T-helper 2 cell treated with Interferon-gamma antibody and Interleukin-4, amounts not matched to agents 5 μg/mL and 100 μg/mL, for 36 hours (primary cell): Measurements from ENCODE around the gene CHCHD3.

Source experiments
- DNase-seq: peaks from one replicate; pipeline ENCODE4 v3.0.0; 2021; ENCODE audit warnings: low spot score
- H3K27ac Mint-ChIP-seq: one replicate; pipeline ENCODE4 v1.8.0; 2021; ENCODE audit warnings: mild to moderate bottlenecking, mixed read lengths
- H3K27me3 Mint-ChIP-seq: one replicate; pipeline ENCODE4 v1.8.0; 2021; ENCODE audit warnings: low read depth, mixed read lengths
- H3K36me3 Mint-ChIP-seq: one replicate; pipeline ENCODE4 v1.8.0; 2021; ENCODE audit warnings: low read depth, mixed read lengths
- H3K4me1 Mint-ChIP-seq: one replicate; pipeline ENCODE4 v1.8.0; 2021; ENCODE audit warnings: low read depth, mixed read lengths
- H3K4me3 Mint-ChIP-seq: one replicate; pipeline ENCODE4 v1.8.0; 2022; ENCODE audit warnings: mild to moderate bottlenecking, moderate library complexity, mixed read lengths
- H3K9me3 Mint-ChIP-seq: one replicate; pipeline ENCODE4 v1.8.0; 2021; ENCODE audit warnings: mixed read lengths

The CHCHD3 gene

DNA sequence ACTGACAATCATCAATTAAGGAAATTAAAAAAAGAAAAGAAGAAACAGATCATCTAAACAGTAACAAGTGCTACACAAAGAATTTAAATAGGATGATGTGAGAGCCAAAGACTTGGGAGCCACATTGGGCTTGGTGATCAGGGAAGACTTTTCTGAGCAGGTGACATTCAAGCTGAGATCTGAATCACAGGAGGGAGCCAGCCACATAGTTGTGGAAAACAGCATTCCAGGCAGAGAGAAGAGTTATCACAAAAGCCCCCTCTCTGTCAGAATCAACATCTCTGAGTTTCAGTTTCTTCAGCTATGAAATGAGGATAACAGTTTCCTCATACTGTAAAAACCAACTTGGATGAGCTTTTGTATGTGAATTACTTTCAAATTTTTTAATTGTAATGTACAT is 336.4 kb downstream of the CHCHD3 start:
- Mint-ChIP-seq H3K36me3 (no peaks in the 10 kb centered on the region), H3K4me3 (no peak overlapping the region), H3K4me1 (no peaks in the 10 kb centered on the region), H3K27ac (no peak overlapping the region), H3K9me3 (peaks cover 19% of the 10 kb centered on the region), H3K27me3 (peaks cover 16% of the 10 kb centered on the region)
- DNase-seq, result no peak

DNA sequence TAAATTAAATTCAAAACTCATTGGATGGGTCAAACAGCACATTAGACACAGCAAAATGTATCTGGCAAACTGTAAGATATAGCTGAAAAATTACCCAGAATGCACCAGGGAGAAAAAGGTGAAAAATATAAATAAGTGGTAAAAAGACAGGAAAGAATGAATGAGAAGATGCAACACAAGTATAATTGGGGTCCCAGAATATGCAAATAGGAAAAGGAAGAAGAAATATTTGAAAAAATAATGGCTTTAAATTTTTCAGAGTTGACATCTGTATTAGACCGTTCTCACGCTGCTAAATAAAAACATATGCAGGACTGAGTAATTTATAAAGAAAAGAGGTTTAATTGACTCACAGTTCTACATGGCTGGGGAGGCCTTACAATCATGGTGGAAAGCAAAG is 337.9 kb downstream of the CHCHD3 start:
- Mint-ChIP-seq H3K4me3 (no peak overlapping the region), H3K9me3 (peaks cover 19% of the 10 kb centered on the region), H3K27ac (no peak overlapping the region), H3K27me3 (peaks cover 17% of the 10 kb centered on the region), H3K36me3 (no peaks in the 10 kb centered on the region), H3K4me1 (no peaks in the 10 kb centered on the region)
- DNase-seq, result no peak

DNA sequence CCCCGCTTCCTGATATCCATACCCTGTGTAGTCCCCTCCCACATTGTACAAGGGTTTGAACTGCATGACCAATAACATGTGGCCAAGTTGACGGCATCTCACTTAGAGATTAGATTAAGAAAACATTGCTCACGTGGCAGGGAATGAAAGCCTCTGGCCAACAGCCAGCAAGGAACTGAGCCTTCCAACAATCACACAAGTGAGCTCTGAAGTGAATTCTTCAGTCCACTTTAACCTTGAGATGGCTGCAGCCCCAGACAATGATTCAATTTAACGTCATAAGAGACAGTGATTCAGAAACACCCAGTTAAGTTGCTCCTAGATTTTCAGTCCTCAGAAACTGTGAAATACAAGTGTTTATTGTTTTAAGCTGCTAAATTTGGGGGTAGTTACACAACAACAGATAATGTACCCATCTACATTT is 339.7 kb downstream of the CHCHD3 start:
- H3K27me3 Mint-ChIP-seq, result peaks cover 15% of the 10 kb centered on the region
- H3K4me3 Mint-ChIP-seq, result no peak overlapping the region
- H3K27ac Mint-ChIP-seq, result no peak overlapping the region
- DNase-seq, result no peak
- H3K4me1 Mint-ChIP-seq, result no peaks in the 10 kb centered on the region
- H3K36me3 Mint-ChIP-seq, result no peaks in the 10 kb centered on the region
- peaks cover 19% of the 10 kb centered on the region for H3K9me3 Mint-ChIP-seq

DNA sequence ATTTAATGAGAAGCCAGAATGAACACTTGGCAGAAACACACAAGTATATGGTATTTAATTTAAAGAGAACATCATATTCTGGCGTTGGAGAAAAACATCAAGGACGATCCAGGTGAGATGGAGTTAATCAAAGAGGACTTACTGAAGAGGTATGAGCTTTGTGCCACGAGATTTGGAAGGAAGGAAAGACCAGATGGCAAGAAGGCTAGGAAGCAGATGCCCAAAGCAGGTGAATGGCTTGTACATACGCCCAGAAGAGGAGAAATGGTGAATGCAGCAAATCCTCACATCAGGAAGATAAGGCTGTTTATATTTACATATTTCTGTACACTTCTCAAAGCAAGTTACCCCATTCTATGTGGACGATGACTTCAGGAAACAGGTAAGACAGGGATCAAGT is 341.7 kb downstream of the CHCHD3 start:
- Mint-ChIP-seq H3K4me1 (no peaks in the 10 kb centered on the region), H3K27ac (no peak overlapping the region), H3K4me3 (no peak overlapping the region), H3K36me3 (no peaks in the 10 kb centered on the region), H3K9me3 (peaks cover 19% of the 10 kb centered on the region), H3K27me3 (peaks cover 22% of the 10 kb centered on the region)
- no peak for DNase-seq

DNA sequence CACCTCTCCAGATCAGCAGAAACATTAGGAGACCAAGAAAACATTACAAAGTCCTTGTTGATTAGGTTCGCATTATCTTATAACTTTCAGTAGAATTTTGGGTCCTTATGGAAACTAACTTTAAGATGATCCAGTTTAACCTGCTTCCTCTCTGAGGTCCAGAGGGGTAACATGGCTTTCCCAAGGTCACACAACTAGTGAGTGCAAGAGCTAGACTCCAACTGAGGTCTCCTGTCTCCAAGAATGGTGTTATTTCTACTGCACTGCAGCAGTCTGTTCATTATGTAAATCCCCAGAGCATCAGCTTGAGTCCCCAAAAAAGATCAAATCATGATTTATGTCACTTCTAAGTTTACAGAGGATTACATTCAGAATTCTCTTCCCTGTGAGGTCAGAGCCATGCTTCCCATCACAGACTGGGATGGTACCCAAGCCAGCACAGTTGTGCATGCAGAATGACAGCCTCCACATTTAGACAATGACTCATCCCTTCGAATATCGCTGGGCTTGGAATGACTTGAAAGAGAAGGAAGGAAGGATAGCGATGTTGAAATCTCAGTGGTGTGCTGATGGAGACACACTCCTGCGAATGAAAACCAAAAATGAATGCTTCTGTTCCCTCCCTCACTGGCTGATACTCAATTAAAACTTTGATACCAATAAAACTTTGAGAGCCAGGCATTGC is 342.5 kb downstream of the CHCHD3 start:
- no peaks in the 10 kb centered on the region for H3K36me3 Mint-ChIP-seq
- peaks cover 22% of the 10 kb centered on the region for H3K27me3 Mint-ChIP-seq
- no peak overlapping the region for H3K4me3 Mint-ChIP-seq
- DNase-seq, result no peak
- H3K27ac Mint-ChIP-seq, result no peak overlapping the region
- no peaks in the 10 kb centered on the region for H3K4me1 Mint-ChIP-seq
- peaks cover 18% of the 10 kb centered on the region for H3K9me3 Mint-ChIP-seq

DNA sequence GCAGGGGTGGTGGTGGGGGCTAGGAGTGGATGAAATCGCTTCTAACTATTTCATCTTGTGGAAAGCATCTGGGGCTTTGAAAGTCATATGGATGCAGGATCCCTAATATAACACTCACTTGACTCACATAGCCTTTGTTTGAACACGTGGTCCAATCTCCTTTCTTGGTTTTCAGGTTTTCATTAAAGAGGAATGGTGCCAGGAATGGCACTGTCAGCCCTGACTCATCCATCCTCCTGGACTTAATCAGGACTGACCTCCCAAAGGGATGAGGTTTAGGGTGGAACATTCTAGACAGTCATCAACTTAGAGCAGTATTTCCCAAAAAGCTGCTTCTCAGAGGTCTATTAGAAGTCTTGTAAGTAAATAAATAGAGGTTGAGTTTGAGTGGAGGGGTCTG is 343.6 kb downstream of the CHCHD3 start:
- H3K36me3 Mint-ChIP-seq, result no peaks in the 10 kb centered on the region
- H3K9me3 Mint-ChIP-seq, result peaks cover 10% of the 10 kb centered on the region
- H3K27ac Mint-ChIP-seq, result no peak overlapping the region
- H3K4me1 Mint-ChIP-seq, result no peaks in the 10 kb centered on the region
- H3K4me3 Mint-ChIP-seq, result no peak overlapping the region
- H3K27me3 Mint-ChIP-seq, result peaks cover 22% of the 10 kb centered on the region
- DNase-seq, result no peak

DNA sequence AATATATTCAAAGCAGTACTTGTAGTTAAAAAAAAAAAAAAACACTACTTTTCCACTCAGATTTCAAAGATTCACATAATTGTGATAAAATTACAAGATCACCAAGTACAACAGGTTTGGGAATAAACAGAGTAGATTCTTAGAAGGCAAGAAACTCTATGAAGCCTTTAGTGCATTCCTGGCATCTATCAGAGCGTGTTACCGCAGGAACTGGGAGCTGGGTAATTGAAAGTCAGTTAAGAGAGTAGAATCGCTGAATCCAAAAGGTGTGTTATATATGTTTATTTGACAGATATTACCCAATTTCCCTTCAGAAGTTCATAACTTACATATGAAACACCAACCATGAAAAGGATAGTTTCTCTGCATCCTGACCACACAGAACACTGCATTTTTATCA is 346.4 kb downstream of the CHCHD3 start:
- Mint-ChIP-seq H3K36me3 (no peaks in the 10 kb centered on the region), H3K4me3 (no peak overlapping the region), H3K27ac (no peak overlapping the region), H3K9me3 (no peaks in the 10 kb centered on the region), H3K27me3 (peaks cover 14% of the 10 kb centered on the region), H3K4me1 (no peaks in the 10 kb centered on the region)
- no peak for DNase-seq
